Stimulated activated CD8-positive, alpha-beta memory T cell treated with anti-CD3 and anti-CD28 coated beads, Interleukin-4, amount 100 ng/mL, for 24 hours (primary cell): ENCODE results near the gene TAOK3.
A peak's percentile ranks its signal among the peaks of the same experiment; 100 is the strongest.
"Not testable (repeated sequence)": the region's sequence is repeated elsewhere in the genome, so short reads cannot be mapped to it uniquely, and the experiment has no call there.

Experiments
- DNase-seq: peaks from one replicate; pipeline ENCODE4 v3.0.0-alpha.2; 2020; ENCODE audit warnings: low read depth

The TAOK3 gene

DNA sequence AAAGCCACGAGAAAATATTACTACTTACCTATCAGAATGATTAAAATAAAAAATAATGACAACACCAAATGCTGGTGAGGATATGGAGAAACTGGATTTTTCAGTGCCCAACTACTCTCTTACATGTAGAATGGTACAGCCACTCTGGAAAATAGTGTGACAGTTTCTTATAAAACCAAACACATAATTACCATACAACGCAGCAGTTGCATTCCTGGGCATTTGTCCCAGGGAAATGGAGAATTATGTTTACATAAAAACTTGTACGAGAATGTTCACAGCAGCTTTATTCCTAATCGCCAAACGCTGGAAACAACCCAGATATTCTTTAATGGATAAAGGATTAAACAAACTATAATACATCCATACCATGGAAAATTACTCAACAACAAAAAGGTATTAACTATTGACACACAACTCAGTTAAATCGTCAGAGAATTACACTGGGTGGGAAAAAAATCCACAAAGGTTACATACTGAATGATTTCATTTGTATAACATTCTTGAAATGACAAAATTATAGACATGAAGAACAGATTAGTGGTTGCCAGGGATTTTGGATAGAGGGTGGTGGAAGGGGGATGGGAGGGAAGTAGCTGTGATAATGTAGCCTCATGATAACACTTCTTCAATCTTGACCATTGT, 35.4 kb downstream of the TAOK3 start:
- DNase-seq, result no peak

DNA sequence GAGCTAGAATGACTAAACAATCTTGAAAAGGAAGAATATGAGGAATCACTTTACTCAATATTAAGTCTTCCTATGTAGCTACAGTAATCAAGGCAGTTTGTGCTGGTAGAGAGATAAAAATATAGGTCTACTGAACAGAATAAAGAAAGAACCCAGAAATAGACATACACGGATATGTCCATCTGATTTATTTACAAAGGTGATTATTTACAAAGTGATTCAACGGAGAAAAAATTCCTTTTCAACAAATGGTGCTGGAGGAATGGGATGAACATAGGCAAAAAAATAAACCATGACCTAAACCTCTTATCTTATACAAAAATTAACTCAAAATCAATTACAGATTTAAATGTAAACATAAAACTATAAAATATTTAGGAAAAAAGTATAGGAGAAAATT, 36.6 kb downstream of the TAOK3 start:
- DNase-seq, result no peak

DNA sequence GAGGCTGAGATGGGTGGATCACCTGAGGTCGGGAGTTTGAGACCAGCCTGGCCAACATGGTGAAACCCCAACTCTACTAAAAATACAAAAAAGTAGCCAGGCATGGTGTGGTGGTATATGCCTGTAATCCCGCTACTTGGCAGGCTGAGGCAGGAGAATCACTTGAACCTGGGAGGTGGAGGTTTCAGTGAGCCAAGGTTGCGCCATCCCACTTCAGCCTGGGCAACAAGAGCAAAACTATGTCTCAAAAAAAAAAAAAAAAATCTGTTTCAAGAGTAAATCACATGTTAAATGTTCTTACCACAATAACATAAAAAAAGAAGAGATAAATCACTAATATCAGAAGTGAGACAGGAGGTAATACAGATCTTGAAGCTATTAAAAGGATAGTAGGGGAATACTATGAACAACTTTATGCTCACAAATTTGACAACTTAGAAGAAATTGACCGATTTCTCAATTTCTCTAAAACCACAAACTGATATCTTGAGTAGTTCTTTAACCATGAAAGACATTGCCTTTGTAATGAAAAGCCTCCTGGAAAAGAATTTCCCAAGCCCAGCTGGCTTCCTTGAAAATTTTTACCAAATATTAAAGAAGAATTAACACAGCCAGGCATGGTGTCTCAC, 37.7 kb downstream of the TAOK3 start:
- no peak for DNase-seq

DNA sequence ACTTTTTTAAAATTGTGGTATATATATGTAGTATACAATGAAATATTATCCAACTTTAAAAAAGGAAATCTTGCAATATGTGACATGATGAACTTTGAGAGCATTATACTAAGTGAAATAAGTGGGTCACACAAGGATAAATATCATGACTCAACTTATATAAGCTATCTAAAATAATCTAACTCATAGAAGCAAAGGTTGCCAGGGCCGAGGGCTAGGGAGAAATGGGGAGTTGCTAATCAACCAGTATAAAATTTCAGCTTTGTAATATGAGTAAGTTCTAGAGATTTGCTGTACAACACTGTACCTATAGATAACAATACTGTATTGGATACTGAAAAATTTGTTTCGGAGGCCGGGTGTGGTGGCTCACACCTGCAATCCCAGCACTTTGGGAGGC, 38.5 kb downstream of the TAOK3 start:
- no peak for DNase-seq

DNA sequence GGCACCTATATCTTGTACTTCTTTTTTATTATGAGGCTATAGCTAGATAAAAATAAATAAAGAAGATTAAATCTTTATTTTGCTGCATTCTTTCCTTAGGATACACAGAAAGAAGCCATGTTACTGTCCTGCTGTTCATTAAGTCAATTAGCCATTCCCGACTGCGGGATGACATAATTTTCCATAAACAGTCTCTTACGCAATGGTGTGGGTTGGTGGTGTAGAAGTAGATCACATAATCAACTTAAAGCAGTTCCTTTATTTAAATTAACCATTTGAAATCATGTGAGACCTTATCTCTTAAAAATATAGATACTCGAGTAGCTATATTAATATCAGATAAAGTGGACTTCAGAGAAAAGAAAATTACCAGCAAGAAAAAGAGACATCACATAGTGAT, 40.2 kb downstream of the TAOK3 start:
- no peak for DNase-seq

DNA sequence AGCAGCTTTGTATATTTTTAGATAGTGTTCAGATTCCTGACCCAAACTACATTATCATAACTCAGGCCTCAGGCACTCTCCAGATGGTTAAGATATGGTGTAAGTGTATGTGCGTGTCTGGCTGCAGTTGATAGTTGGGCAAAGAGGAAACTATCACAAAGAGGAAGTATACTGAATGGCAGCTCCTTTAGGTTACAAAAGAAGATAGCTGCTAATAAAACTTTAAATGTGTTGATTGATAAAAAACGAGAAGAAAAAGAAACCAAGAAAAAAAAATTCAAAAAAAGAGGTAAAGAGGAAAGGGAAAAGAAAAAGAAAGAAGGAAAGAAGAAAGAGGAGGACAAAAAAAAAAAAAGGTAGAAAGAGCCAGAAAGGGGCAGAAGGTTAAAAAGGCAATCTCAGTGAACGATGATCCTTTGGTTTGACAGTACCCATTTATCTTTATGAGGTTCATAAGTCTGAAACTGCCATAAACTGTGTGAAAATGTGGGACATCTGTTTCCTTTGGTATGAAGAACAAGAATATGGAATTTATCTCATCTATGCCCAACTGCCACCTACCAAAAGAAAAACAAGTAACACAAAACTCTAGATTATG, 42.2 kb downstream of the TAOK3 start:
- no peak for DNase-seq

DNA sequence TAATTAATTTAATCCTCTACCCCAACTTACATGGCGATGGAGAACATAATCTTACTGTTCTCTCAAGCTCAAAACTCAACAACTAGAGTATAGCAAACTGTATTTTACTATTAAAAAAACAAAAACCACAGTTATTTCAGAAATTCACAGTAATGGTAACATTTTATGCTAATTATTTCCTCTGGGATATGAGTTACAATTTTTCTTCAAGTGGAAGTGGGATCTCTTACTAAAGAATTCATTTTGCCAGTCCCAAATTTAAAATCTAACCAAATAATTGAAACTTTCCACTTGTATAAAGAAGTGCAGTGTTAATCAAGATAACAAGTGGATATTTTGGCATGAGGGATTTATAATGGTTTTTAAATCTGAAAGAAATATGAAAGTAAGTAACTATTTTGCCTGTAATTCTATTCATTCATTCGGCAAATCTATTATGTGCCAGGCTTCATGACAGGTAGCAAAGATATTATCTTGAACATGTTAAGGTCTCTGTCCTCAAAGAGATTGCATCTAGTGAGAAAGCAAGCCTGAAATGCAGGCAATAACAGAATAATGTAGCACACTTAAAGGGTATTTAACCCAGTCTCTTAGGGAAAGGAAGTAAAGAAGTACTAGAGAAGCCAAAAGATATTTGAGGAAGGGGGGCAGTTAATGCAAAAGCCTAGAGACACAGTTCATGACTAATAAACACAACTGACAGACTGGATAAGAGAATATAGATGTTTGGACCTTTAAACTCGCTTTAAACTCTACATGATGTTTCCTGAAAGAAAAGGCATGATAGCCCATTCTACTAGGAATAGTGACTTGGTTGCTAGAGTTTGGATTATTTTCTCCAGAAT, 44.0 kb downstream of the TAOK3 start:
- DNase-seq, result no peak

DNA sequence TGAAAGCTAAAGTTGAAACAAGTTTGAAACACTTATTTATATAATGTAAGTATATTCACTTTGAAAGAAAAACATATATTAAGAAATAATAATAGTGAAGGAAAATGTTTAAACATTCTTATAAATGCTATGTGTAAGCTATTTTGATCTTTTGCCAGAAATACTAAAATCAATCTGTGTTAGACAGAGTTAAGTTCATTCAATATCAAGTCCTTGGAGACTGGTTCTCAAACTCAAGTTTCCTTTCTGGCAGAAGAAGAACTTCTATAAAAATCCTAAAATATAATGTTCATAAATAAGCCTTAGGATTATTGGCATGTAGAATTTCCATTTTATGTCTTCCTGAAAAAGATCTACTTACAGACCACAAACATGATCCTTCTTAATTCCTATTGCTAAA, 45.3 kb downstream of the TAOK3 start:
- no peak for DNase-seq

DNA sequence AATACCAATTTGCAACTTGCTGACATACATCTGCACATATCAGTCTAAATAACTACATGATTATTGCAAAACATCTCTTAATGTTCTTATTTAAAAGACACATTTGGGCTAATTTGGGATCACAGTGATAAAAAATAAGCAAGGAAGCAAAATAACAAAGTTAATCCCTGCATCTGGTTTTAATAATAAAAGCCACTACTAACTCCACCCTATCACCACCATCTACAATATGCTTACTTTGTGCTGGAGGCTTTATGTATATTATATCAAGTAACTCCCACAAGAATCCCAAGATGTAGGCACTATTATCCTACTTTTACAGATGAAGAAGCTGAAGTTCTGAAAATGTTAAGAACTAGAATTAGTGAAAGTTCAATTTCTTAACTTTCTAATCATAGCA, 45.7 kb downstream of the TAOK3 start:
- no peak for DNase-seq

DNA sequence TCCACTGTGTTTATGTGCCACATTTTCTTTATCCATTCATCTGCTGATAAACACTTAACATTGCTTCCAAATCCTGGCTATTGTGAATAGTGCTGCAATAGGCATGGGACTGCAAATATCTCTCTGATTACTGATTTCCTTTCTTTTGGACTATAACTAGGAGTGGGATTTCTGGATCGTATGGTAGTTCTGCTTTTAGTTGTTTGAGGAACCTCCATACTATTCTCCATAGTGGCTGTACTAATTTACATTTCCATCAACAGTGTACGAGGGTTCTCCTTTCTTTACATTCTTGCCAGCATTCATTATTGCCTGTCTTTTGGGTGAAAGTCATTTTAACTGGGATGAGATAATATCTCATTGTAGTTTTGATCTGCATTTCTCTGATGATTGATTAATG, 47.6 kb downstream of the TAOK3 start:
- DNase-seq, result no peak

DNA sequence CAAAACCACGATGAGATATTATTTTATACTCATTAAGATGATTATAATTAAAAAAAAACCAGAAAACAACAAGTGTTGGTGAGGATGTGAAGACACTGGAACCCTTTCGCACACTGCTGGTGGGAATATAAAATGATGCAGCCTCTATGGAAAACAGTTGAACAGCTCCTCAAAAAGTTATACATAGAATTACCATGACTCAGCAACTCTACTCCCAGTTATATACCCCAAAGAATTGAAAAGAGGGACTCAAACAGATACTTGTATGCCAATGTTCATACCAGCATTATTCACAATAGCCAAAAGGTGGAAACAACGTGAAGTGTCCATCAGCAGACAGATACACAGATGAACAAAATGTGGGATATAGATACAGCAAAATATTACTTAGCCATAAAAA, 53.1 kb downstream of the TAOK3 start:
- no peak for DNase-seq

DNA sequence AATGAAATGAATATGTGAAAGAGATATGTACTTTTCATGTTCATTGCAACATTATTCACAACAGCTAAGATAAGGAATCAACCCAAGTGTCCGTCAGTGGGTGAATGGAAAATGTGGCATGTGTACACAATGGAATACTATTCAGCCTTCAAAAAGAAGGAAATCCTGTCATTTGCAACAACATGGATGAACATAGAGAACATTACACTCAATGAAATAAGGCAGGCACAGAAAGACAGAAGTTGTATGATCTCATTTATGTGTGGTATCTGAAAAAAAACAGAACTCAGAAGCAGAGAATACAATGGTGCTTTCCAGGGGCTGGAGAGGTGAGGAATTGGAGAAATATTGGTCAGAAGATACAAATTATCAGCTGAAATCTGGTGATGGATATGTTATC, 54.0 kb downstream of the TAOK3 start:
- DNase-seq, result no peak

DNA sequence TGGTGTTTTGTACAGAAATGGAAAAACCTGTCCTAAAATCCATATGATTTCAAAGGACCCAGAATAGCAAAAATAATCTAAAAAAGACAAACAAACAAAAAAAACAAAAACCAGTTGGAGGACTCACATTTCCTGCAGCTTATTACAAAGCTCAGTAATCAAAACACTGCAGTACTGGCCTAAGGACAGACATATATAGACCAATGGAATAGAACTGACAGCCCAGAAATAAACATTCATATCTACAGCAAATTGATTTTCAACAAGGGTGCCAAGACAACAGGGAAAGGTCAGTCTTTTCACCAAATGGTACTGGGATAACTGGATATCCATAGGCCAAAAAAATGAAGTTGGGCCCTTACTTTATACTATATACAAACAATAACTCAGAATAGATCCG, 55.0 kb downstream of the TAOK3 start:
- no peak for DNase-seq

DNA sequence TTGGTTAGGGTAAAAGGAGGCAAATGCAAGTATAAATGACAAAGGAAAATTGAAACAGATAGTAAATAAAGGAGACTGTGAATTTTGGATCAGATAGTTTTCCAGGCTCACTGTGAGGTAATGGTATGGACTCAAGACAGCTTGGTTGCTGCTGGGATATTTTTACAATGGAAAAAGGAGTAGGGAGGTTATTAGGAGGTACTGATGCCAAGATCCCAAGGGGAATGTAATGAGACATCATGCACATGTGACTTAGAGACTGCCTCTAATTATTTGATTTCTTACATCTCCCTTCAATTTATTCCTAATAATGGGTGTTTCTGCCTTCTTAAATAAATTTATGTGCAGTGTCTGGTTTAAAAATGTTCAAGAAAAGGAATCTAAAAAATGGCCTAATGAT, 56.9 kb downstream of the TAOK3 start:
- no peak for DNase-seq

DNA sequence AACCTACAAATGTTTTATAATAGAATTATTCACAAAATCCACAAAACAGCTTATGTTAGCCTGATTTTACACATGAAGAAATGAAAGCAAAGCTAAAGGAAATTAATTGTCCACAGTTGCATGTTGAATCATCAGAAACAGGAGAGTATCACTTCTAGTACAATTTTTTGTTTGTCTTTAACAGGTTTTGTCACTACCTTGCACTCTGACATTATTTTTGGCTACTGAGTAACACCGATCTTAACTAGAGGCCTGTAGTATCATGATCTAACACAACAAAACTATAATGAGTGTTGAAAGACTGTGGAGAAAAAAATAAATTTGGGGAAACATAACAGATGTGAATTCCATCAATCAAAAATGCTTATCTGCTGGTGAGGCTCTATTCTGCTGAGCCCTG, 60.1 kb downstream of the TAOK3 start:
- no peak for DNase-seq

DNA sequence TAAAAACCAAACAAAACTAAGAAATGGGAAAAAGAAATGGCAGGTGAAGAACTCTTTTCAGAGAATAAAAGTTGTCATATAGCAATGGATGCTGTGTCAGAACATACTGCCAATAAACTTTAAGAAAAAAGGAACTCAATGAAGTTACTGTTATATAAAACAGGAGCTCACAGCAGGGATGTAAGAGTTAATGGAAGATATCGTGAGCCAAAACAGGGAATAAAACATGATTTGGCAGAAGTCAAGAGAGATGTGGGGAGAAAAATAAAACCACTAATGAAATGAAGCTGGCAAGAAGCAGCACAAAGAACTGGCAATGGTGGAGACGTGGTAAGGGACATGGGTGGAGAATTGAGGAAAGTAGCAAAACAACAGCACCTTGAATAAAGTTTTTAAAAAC, 61.0 kb downstream of the TAOK3 start:
- DNase-seq, result no peak

DNA sequence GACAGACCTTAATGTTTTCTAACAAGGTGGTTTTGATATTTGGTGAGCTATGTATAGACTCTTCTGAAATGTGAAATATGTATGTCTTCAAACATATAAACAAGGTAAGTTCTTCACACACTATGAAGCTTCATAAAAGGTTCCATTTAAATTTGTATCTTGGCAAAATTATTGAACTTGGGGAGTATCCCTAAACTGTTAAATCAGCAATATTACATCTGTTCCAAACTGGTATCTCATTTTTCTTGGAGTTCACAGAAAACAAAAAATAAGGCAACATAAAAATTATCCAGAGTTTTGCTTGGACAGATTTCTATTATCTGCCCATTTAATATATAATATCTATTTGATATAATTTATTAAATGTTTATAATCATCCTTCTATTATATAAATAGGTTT, 62.4 kb downstream of the TAOK3 start:
- DNase-seq, result no peak

DNA sequence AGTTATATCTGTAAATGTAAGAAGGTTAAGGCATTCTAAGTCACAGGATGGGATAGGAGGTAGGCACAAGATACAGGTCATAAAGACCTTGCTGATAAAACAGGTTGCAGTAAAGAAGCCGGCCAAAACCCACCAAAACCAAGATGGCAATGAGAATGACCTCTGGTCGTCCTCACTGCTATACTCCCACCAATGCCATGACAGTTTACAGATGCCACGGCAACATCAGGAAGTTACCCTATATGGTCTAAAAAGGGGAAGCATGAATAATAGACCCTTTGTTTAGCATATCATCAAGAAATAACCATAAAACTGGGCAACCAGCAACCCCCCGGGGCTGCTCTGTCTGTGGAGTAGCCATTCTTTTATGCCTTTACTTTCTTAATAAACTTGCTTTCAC, 64.7 kb downstream of the TAOK3 start:
- DNase-seq, result not testable (repeated sequence)

DNA sequence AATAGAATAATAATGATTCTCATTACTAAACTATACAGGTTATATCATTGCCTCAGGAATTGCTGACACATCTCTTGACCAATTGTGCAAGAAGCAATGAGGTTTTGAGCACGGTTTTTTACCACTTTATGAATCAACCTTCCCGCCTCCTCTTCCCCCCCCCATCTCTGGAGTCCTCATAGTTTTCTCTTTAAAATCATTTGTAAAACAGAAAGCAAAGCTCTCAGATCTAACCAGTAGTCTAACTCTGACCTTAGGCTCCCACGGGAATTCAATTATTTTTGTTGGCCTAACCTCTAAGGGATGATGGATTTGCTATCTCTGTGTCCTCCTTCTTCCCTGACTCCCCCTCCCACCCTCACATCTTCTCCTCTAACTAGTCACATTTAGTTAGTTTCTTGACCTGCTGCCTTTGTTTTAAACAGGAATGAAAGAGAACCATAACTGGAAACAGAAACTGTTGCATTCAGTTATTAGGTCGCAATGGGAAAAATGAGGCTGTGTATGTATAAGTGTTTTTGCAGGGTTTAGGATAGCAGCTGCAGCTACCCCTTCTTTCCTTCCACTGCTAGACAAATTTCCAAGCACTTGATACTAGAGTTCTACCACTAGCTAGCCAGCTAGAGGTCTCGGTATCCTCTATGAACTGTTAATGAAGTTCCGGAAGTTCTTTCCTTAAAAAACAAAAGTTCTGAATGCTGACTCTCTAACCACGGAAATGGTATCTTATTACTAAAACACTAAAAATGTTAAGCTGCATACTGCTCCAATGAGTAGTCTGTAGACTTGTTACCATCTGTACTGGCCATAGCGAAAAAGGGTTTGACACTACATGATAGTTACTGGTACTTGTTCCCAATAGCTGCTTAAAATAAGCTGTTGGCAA, 65.4 kb downstream of the TAOK3 start:
- peak; percentile 21 for DNase-seq

DNA sequence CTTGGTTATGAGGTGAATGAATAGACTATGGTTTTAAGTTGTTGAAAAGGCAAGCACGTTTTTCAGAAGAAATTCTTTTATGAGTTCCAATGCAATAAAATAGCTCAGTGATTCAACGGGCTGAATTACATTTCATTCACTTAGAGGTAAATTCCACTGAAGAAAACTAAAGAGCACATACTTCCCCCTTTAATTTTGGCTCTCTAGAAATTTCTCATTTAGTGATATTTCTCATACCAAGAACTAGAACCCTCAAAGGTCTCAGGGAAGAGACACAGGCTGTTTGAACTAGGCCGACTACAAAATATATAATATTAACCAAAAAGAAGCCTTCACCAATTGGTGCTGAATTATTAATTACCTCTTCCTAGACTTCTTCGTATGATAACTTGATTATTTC, 68.6 kb downstream of the TAOK3 start:
- DNase-seq, result no peak

DNA sequence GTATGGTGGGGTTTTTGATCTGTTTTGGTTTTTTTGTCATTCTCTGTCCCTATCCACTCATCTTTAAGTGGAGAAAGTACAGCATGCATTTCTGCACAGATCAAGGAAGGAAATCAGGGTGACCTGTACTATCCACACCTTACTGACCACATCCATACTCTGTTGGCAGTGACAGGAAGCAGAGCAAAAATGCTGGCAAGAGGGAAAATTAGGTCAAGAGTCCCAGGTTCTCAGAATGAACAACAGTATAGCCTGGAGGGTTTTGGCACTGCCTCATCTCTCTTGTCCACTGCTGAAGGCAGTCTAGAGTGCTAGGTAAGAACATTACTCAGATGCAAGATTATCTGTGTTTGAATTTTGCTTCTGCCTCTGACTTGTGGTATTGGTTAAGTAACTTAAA, 70.7 kb downstream of the TAOK3 start:
- no peak for DNase-seq
